HEK293 (cell line): ENCODE data around the gene ARPC1B.

Source experiments
- CTCF ChIA-PET: fragments of 350-600 bp; formaldehyde crosslinking; extraction: SDS; loops from one replicate; lab custom pipeline; 2021; ENCODE audit warnings: antibody characterized with exemption; lab: Yijun Ruan, JAX
- POLR2A ChIA-PET: fragments of 300-600 bp; formaldehyde crosslinking; extraction: SDS; loops from one replicate; lab custom pipeline; 2020; ENCODE audit warnings: antibody characterized with exemption, inconsistent platforms; lab: Yijun Ruan, JAX
- H3K27ac ChIP-seq: fragments of 200-500 bp; sonication (Bioruptor generic); 2 replicates; pipeline ENCODE4 v1.5.1; 2014; ENCODE audit warnings: low read depth, low read length, control low read depth, inconsistent platforms; ENCODE audit errors: extremely low read depth
- H3K36me3 ChIP-seq, 2 experiments: fragments of 200-500 bp in 1 of 2; sonication (Bioruptor generic) in 1 of 2; 1 replicate in 1 of 2; 2 replicates in 1 of 2; pipeline ENCODE4 v1.5.1; 2014 to 2017; ENCODE audit warnings: inconsistent platforms in 2 of 2, low read length in 2 of 2; ENCODE audit not compliant: control insufficient read depth in 2 of 2, insufficient read depth in 1 of 2
- H3K4me1 ChIP-seq: fragments of 200-500 bp; sonication (Bioruptor generic); 2 replicates; pipeline ENCODE4 v1.5.1; 2014; ENCODE audit warnings: mild to moderate bottlenecking, low read length, inconsistent platforms; ENCODE audit not compliant: control insufficient read depth, insufficient read depth
- H3K4me3 ChIP-seq: 2 replicates; pipeline ENCODE4 v1.5.1; 2011; ENCODE audit warnings: low read depth, mild to moderate bottlenecking, control low read depth, low read length, moderate library complexity
- H3K9me3 ChIP-seq: fragments of 200-500 bp; sonication (Bioruptor generic); 2 replicates; pipeline ENCODE4 v1.5.1; 2014; ENCODE audit warnings: low read depth, low read length, inconsistent platforms; ENCODE audit not compliant: control insufficient read depth, insufficient read depth
- ELK4 ChIP-seq: IDR thresholded peaks from 2 replicates; pipeline ENCODE4 v1.6.1; 2011; ENCODE audit warnings: mild to moderate bottlenecking, low read depth, low read length, borderline replicate concordance
- GLI2 ChIP-seq: fragments of 450-650 bp; formaldehyde crosslinking; IDR thresholded peaks from 2 replicates; pipeline ENCODE4; 2017; ENCODE audit warnings: missing biosample characterization, missing genetic modification characterization, low read depth, borderline replicate concordance
- HIC1 ChIP-seq: fragments of 450-650 bp; formaldehyde crosslinking; IDR thresholded peaks from 2 replicates; pipeline ENCODE4 v1.5.1; 2016; ENCODE audit warnings: missing biosample characterization, missing genetic modification characterization
- HOXA7 ChIP-seq: sonication (generic); formaldehyde crosslinking; IDR thresholded peaks from 2 replicates; pipeline ENCODE4 v1.8.1; 2022; ENCODE audit warnings: missing genetic modification reagents, borderline replicate concordance
- PRDM6 ChIP-seq: fragments of 450-650 bp; formaldehyde crosslinking; IDR thresholded peaks from 2 replicates; pipeline ENCODE4 v1.5.1; 2017; ENCODE audit warnings: missing biosample characterization, missing genetic modification characterization
- ZBTB11 ChIP-seq: fragments of 450-650 bp; formaldehyde crosslinking; conservative IDR thresholded peaks from 2 replicates; pipeline ENCODE4 v1.5.1; 2016; ENCODE audit warnings: low read depth, missing biosample characterization, missing genetic modification characterization
- ZBTB49 ChIP-seq: fragments of 450-650 bp; formaldehyde crosslinking; IDR thresholded peaks from 2 replicates; pipeline ENCODE4 v1.5.1; 2016; ENCODE audit warnings: missing biosample characterization, missing genetic modification characterization, low read depth
- ZFP69B ChIP-seq: fragments of 450-650 bp; formaldehyde crosslinking; IDR thresholded peaks from 2 replicates; pipeline ENCODE4 v1.5.1; 2016; ENCODE audit warnings: missing biosample characterization, missing genetic modification characterization
- ZIC2 ChIP-seq: fragments of 450-650 bp; formaldehyde crosslinking; IDR thresholded peaks from 2 replicates; pipeline ENCODE4 v1.5.1; 2016; ENCODE audit warnings: missing biosample characterization, missing genetic modification characterization
- ZNF174 ChIP-seq: fragments of 450-650 bp; formaldehyde crosslinking; IDR thresholded peaks from 2 replicates; pipeline ENCODE4 v1.5.0; 2017; ENCODE audit warnings: missing biosample characterization, mild to moderate bottlenecking, missing genetic modification characterization
- ZNF23 ChIP-seq: fragments of 450-650 bp; formaldehyde crosslinking; IDR thresholded peaks from 2 replicates; pipeline ENCODE4 v1.5.1; 2016; ENCODE audit warnings: missing biosample characterization, missing genetic modification characterization, borderline replicate concordance
- ZNF311 ChIP-seq: fragments of 450-650 bp; formaldehyde crosslinking; IDR thresholded peaks from 2 replicates; pipeline ENCODE4 v1.5.1; 2017; ENCODE audit warnings: missing biosample characterization, missing genetic modification characterization, borderline replicate concordance
- ZNF416 ChIP-seq: fragments of 450-650 bp; formaldehyde crosslinking; IDR thresholded peaks from 2 replicates; pipeline ENCODE4 v1.5.1; 2016; ENCODE audit warnings: missing biosample characterization, missing genetic modification characterization
- ZNF449 ChIP-seq: fragments of 450-650 bp; formaldehyde crosslinking; IDR thresholded peaks from 2 replicates; pipeline ENCODE4 v1.5.1; 2017; ENCODE audit warnings: missing biosample characterization, mild to moderate bottlenecking, missing genetic modification characterization, moderate library complexity
- ZSCAN23 ChIP-seq: fragments of 450-650 bp; formaldehyde crosslinking; IDR thresholded peaks from 2 replicates; pipeline ENCODE4 v1.5.1; 2016; ENCODE audit warnings: missing biosample characterization, missing genetic modification characterization

The ARPC1B gene

GRCh38 chr7:99373091-99374066 lies 1.2 kb upstream of the ARPC1B start:
- no peak overlapping the region for H3K4me3 ChIP-seq
- POLR2A ChIA-PET, result interaction anchor here (1.0 to 1.1 kb wide), 2 partner anchors 48 to 231 kb away, joined by 3 read pairs; partner anchors contain the start of gene ARPC1A
- CTCF ChIA-PET, result interaction anchor here (0.6 to 0.8 kb wide), 2 partner anchors 61 to 1870 kb away, joined by 3 read pairs; no protein-coding TSS in a partner anchor

More at GRCh38 chr7:99373091-99374066, 1.2 kb upstream of the ARPC1B start:
- H3K27ac ChIP-seq, result no peak overlapping the region
- no peak for TF ChIP-seq GLI2 (tag by site-specific recombination)
- TF ChIP-seq ZNF311 (tag by site-specific recombination), result no peak
- no peak for TF ChIP-seq ZNF23 (tag by site-specific recombination)
- no peak for TF ChIP-seq ZFP69B (tag by site-specific recombination)
- TF ChIP-seq ZNF174 (tag by site-specific recombination), result no peak
- TF ChIP-seq ZSCAN23 (tag by site-specific recombination), result no peak
- no peak for TF ChIP-seq ZBTB49
- no peak for TF ChIP-seq ZBTB11
- no peak for TF ChIP-seq ELK4
- no peak for TF ChIP-seq ZNF449 (tag by site-specific recombination)
- TF ChIP-seq PRDM6 (tag by site-specific recombination), result no peak
- no peak for TF ChIP-seq ZIC2 (tag by site-specific recombination)
- TF ChIP-seq HOXA7 (CRISPR knock-in tag), result no peak
- TF ChIP-seq ZNF416, result no peak
- no peak for TF ChIP-seq HIC1 (tag by site-specific recombination)
- TF ChIP-seq, all 188 proteins: peak for 0
- no peaks in the 10 kb centered on the region for H3K9me3 ChIP-seq
- peaks cover 0 to 5% of the 10 kb centered on the region in 2 experiments; a peak in 1 of 3 replicates for H3K36me3 ChIP-seq
- H3K4me1 ChIP-seq, result no peaks in the 10 kb centered on the region
